Activated CD4-positive, alpha-beta memory T cell treated with anti-CD3 and anti-CD28 coated beads, Interleukin-2, amount 10 ng/mL, durations not matched to agents 7 days and 5 days (primary cell): ENCODE data around the gene FHOD3. TPM values are rescaled to one million over a fixed set of nuclear protein-coding genes. Genes with fewer than 3 reads are reported as not detected.

Experiments used
- CTCF ChIA-PET: fragments of 350-600 bp; sonication (Branson Sonifier 250); formaldehyde crosslinking; loops from one replicate; lab custom pipeline; 2021; ENCODE audit warnings: antibody characterized with exemption, inconsistent platforms; lab: Charles Lee
- POLR2A ChIA-PET: fragments of 350-600 bp; sonication (Branson Sonifier 250); formaldehyde crosslinking; loops from one replicate; lab custom pipeline; 2021; ENCODE audit warnings: antibody characterized with exemption; lab: Charles Lee
- DNase-seq: peaks from one replicate; pipeline ENCODE4 v3.0.0-alpha.2; 2020
- H3K27ac Mint-ChIP-seq: one replicate; pipeline ENCODE4 v1.8.0; 2021; ENCODE audit warnings: mild to moderate bottlenecking, mixed read lengths
- H3K27me3 Mint-ChIP-seq: one replicate; pipeline ENCODE4 v1.8.0; 2021; ENCODE audit warnings: mixed read lengths
- H3K36me3 Mint-ChIP-seq: one replicate; pipeline ENCODE4 v1.8.0; 2021; ENCODE audit warnings: low read depth, mixed read lengths
- H3K4me1 Mint-ChIP-seq: one replicate; pipeline ENCODE4 v1.8.0; 2021; ENCODE audit warnings: mixed read lengths
- H3K4me3 Mint-ChIP-seq: one replicate; pipeline ENCODE4 v1.8.0; 2021; ENCODE audit warnings: mild to moderate bottlenecking, mixed read lengths
- H3K9me3 Mint-ChIP-seq: one replicate; pipeline ENCODE4 v1.8.0; 2021; ENCODE audit warnings: mixed read lengths
- total RNA-seq, 2 experiments: library from RNA; stranded (reverse); gene quantifications; one replicate each; pipeline ENCODE4 v1.2.3, GENCODE V29; 2021

The FHOD3 gene
- total RNA-seq, 2 experiments from 2014 or later: not detected

- Mint-ChIP-seq H3K9me3 (no peaks in the 10 kb centered on the region), H3K27me3 (peaks cover 37% of the 10 kb centered on the region), H3K36me3 (no peaks in the 10 kb centered on the region), H3K27ac (no peak overlapping the region), H3K4me1 (no peaks in the 10 kb centered on the region), H3K4me3 (no peak overlapping the region)
- DNase-seq: no peak
- CTCF ChIA-PET: no interaction called here
- POLR2A ChIA-PET: no interaction called here
Measured at GRCh38 chr18:36300211-36300610, 2.7 kb downstream of the FHOD3 start.

GRCh38 chr18:36301884-36302283, 4.4 kb downstream of the FHOD3 start:
- Mint-ChIP-seq H3K36me3 (no peaks in the 10 kb centered on the region), H3K27ac (no peak overlapping the region), H3K4me1 (no peaks in the 10 kb centered on the region), H3K4me3 (no peak overlapping the region), H3K27me3 (peaks cover 40% of the 10 kb centered on the region), H3K9me3 (no peaks in the 10 kb centered on the region)
- ChIA-PET CTCF (interaction anchor here (1.6 kb wide), 1 partner anchor 207 kb away, joined by 4 read pairs; no protein-coding TSS in a partner anchor), POLR2A (no interaction called here)
- no peak for DNase-seq

- ChIA-PET CTCF (interaction anchor here (1.6 kb wide), 1 partner anchor 207 kb away, joined by 4 read pairs; no protein-coding TSS in a partner anchor), POLR2A (no interaction called here)
- Mint-ChIP-seq H3K4me3 (no peak overlapping the region), H3K27ac (no peak overlapping the region), H3K27me3 (peaks cover 40% of the 10 kb centered on the region), H3K4me1 (no peaks in the 10 kb centered on the region), H3K9me3 (no peaks in the 10 kb centered on the region), H3K36me3 (no peaks in the 10 kb centered on the region)
- no peak for DNase-seq
Measured at GRCh38 chr18:36302676-36303075, 5.2 kb downstream of the FHOD3 start.

- Mint-ChIP-seq H3K4me3 (no peak overlapping the region), H3K9me3 (no peaks in the 10 kb centered on the region), H3K27ac (no peak overlapping the region), H3K27me3 (peaks cover 40% of the 10 kb centered on the region), H3K36me3 (no peaks in the 10 kb centered on the region), H3K4me1 (no peaks in the 10 kb centered on the region)
- DNase-seq: no peak
- ChIA-PET CTCF (no interaction called here), POLR2A (no interaction called here)
Measured at GRCh38 chr18:36303211-36303844, 5.8 kb downstream of the FHOD3 start.

- no peak overlapping the region for H3K27ac Mint-ChIP-seq
- H3K36me3 Mint-ChIP-seq: no peaks in the 10 kb centered on the region
- ChIA-PET POLR2A (no interaction called here), CTCF (interaction anchor here (0.6 kb wide), 1 partner anchor 76 kb away, joined by 7 read pairs; no protein-coding TSS in a partner anchor)
- no peak for DNase-seq
- H3K27me3 Mint-ChIP-seq: peaks cover 35% of the 10 kb centered on the region
- no peaks in the 10 kb centered on the region for H3K4me1 Mint-ChIP-seq
- no peaks in the 10 kb centered on the region for H3K9me3 Mint-ChIP-seq
- H3K4me3 Mint-ChIP-seq: no peak overlapping the region
Measured at GRCh38 chr18:36304723-36305122, 7.2 kb downstream of the FHOD3 start.

GRCh38 chr18:36305375-36305774, 7.9 kb downstream of the FHOD3 start:
- Mint-ChIP-seq H3K4me1 (no peaks in the 10 kb centered on the region), H3K36me3 (no peaks in the 10 kb centered on the region), H3K27me3 (peaks cover 30% of the 10 kb centered on the region), H3K4me3 (no peak overlapping the region), H3K27ac (no peak overlapping the region), H3K9me3 (no peaks in the 10 kb centered on the region)
- POLR2A ChIA-PET: no interaction called here
- DNase-seq: no peak
- CTCF ChIA-PET: no interaction called here

- H3K4me3 Mint-ChIP-seq: no peak overlapping the region
- ChIA-PET POLR2A (no interaction called here), CTCF (no interaction called here)
- no peaks in the 10 kb centered on the region for H3K4me1 Mint-ChIP-seq
- H3K27me3 Mint-ChIP-seq: peaks cover 31% of the 10 kb centered on the region
- no peak for DNase-seq
- H3K27ac Mint-ChIP-seq: no peak overlapping the region
- no peaks in the 10 kb centered on the region for H3K36me3 Mint-ChIP-seq
- no peaks in the 10 kb centered on the region for H3K9me3 Mint-ChIP-seq
Measured at GRCh38 chr18:36307513-36307912, 10.0 kb downstream of the FHOD3 start.

GRCh38 chr18:36308711-36309435, 11.4 kb downstream of the FHOD3 start:
- no peak for DNase-seq
- H3K4me3 Mint-ChIP-seq: no peak overlapping the region
- H3K27me3 Mint-ChIP-seq: peaks cover 27% of the 10 kb centered on the region
- H3K27ac Mint-ChIP-seq: no peak overlapping the region
- no peaks in the 10 kb centered on the region for H3K9me3 Mint-ChIP-seq
- H3K36me3 Mint-ChIP-seq: no peaks in the 10 kb centered on the region
- ChIA-PET CTCF (no interaction called here), POLR2A (no interaction called here)
- no peaks in the 10 kb centered on the region for H3K4me1 Mint-ChIP-seq

GRCh38 chr18:36309436-36310391, 12.2 kb downstream of the FHOD3 start:
- no peaks in the 10 kb centered on the region for H3K9me3 Mint-ChIP-seq
- DNase-seq: no peak
- no peak overlapping the region for H3K27ac Mint-ChIP-seq
- CTCF ChIA-PET: no interaction called here
- H3K27me3 Mint-ChIP-seq: peaks cover 26% of the 10 kb centered on the region
- H3K36me3 Mint-ChIP-seq: no peaks in the 10 kb centered on the region
- H3K4me1 Mint-ChIP-seq: no peaks in the 10 kb centered on the region
- POLR2A ChIA-PET: no interaction called here
- H3K4me3 Mint-ChIP-seq: no peak overlapping the region

GRCh38 chr18:36311026-36311570, 13.6 kb downstream of the FHOD3 start:
- CTCF ChIA-PET: no interaction called here
- Mint-ChIP-seq H3K27ac (no peak overlapping the region), H3K9me3 (no peaks in the 10 kb centered on the region), H3K36me3 (no peaks in the 10 kb centered on the region), H3K4me1 (no peaks in the 10 kb centered on the region), H3K27me3 (peaks cover 20% of the 10 kb centered on the region), H3K4me3 (no peak overlapping the region)
- DNase-seq: no peak
- POLR2A ChIA-PET: no interaction called here

- DNase-seq: no peak
- Mint-ChIP-seq H3K9me3 (no peaks in the 10 kb centered on the region), H3K27ac (no peak overlapping the region), H3K4me3 (no peak overlapping the region), H3K36me3 (no peaks in the 10 kb centered on the region), H3K4me1 (no peaks in the 10 kb centered on the region), H3K27me3 (peaks cover 20% of the 10 kb centered on the region)
- CTCF ChIA-PET: no interaction called here
- POLR2A ChIA-PET: no interaction called here
Measured at GRCh38 chr18:36312806-36313395, 15.4 kb downstream of the FHOD3 start.

- DNase-seq: no peak
- ChIA-PET CTCF (no interaction called here), POLR2A (no interaction called here)
Measured at GRCh38 chr18:36314098-36314497, 16.6 kb downstream of the FHOD3 start.

More at GRCh38 chr18:36314098-36314497, 16.6 kb downstream of the FHOD3 start:
- Mint-ChIP-seq H3K36me3 (no peaks in the 10 kb centered on the region), H3K27me3 (peaks cover 16% of the 10 kb centered on the region), H3K4me1 (no peaks in the 10 kb centered on the region), H3K27ac (no peak overlapping the region), H3K4me3 (no peak overlapping the region), H3K9me3 (peaks cover 6% of the 10 kb centered on the region)
